Gastroesophageal sphincter (tissue), 4 donors: Measurements from ENCODE around the gene OR2C3. TPM values are rescaled to one million over a fixed set of nuclear protein-coding genes. Genes with fewer than 3 reads are reported as not detected.

Source experiments
- ATAC-seq: fragments of 150-250 bp; one replicate; pipeline ENCODE4 v1.9.1; 2016; ENCODE audit warnings: mild to moderate bottlenecking, moderate library complexity
- H3K27ac ChIP-seq, 4 donors: fragments of 200-600 bp; sonication (generic) in 3 of 4; 1 replicate in 3 of 4; 2 replicates in 1 of 4; pipeline ENCODE4 v1.5.1; 2016 to 2019
- H3K27me3 ChIP-seq: fragments of 200-600 bp; sonication (generic); one replicate; pipeline ENCODE4 v1.5.1; 2019
- H3K36me3 ChIP-seq, 2 donors: fragments of 200-600 bp; sonication (generic); one replicate each; pipeline ENCODE4 v1.5.1; 2019; ENCODE audit warnings: control low read depth in 1 of 2
- H3K4me1 ChIP-seq, 3 donors: fragments of 200-600 bp; sonication (generic); 1 replicate in 2 of 3; 2 replicates in 1 of 3; pipeline ENCODE4 v1.5.1; 2016 to 2019; ENCODE audit warnings: control low read depth in 2 of 3
- H3K4me3 ChIP-seq, 2 donors: fragments of 200-600 bp; sonication (generic); one replicate each; pipeline ENCODE4 v1.5.1; 2019; ENCODE audit warnings: mild to moderate bottlenecking in 1 of 2, moderate library complexity in 1 of 2
- H3K9me3 ChIP-seq, 3 donors: fragments of 200-600 bp; sonication (generic); one replicate each; pipeline ENCODE4 v1.5.1; 2017 to 2019; ENCODE audit warnings: control low read depth in 2 of 3
- EP300 ChIP-seq: sonication (generic); formaldehyde crosslinking; IDR thresholded peaks from one replicate; pipeline ENCODE4 v1.6.1; 2017; ENCODE audit warnings: antibody characterized with exemption, mild to moderate bottlenecking
- POLR2A ChIP-seq, 2 donors: fragments of 450-650 bp; IDR thresholded peaks; one replicate each; pipeline ENCODE4 v1.6.1; 2017; ENCODE audit warnings: antibody characterized with exemption in 2 of 2, mild to moderate bottlenecking in 2 of 2, moderate library complexity in 1 of 2
- POLR2AphosphoS5 ChIP-seq: sonication (generic); formaldehyde crosslinking; IDR thresholded peaks from one replicate; pipeline ENCODE4 v1.6.1; 2017; ENCODE audit warnings: antibody characterized with exemption
- WGBS, 2 donors: methylation state at CpG; one replicate each; pipeline ENCODE4 v1.1.5; 2018; ENCODE audit warnings: low coverage in 1 of 2; 5-methylcytosine and 5-hydroxymethylcytosine counted together
- total RNA-seq, 4 donors: library from RNA; depleted of rRNA; stranded (reverse); fragments of >200 nt; gene quantifications; one replicate each; pipeline ENCODE4 v1.1.0, GENCODE V29; 2016
- TF ChIP-seq, protein P1 (sequence below), 4 experiments: fragments of 200-600 bp in 2 of 4; fragments of 450-650 bp in 2 of 4; sonication (generic) in 1 of 4; IDR thresholded peaks; one replicate each; pipeline ENCODE4 v1.5.1; 2017 to 2019; ENCODE audit warnings: antibody characterized with exemption in 4 of 4, mild to moderate bottlenecking in 2 of 4, moderate library complexity in 2 of 4

OR2C3 gene
- total RNA-seq: under 1 TPM in 1 of 4 donors, not detected in 3; 0.08 TPM

DNA sequence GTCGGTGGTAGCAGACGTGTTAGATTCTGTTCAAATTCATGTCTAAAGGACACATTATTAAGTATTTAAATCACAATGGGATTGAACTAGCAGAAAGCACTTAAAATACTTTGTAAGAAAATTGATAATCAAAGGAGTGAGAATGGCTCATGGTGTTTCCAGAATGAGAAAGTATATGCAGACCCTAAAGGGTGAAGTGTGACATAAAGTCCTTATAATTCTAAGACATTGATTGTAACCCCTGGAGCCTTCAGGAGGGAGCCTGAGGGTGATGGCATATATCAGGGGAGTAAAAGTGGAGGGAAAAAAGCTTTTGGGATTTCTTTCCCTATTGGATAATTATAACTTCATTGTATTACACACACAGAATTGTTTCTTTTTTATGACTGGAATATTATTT lies at the start of gene OR2C3:
OR2C3 (minus strand) TSS at position 101 of the 400 bp plus-strand sequence. CDS start 3,929 bp downstream, outside the sequence.
- Histone ChIP-seq H3K36me3 (no peaks in the 10 kb centered on the region), H3K4me3 (no peak within 1 kb of the TSS), H3K27me3 (peaks cover 11% of the 10 kb centered on the region), H3K9me3 (no peaks in the 10 kb centered on the region), H3K4me1 (no peaks in the 10 kb centered on the region), H3K27ac (no peak within 1 kb of the TSS)
- no peak for ATAC-seq
- TF ChIP-seq, protein P1, sequence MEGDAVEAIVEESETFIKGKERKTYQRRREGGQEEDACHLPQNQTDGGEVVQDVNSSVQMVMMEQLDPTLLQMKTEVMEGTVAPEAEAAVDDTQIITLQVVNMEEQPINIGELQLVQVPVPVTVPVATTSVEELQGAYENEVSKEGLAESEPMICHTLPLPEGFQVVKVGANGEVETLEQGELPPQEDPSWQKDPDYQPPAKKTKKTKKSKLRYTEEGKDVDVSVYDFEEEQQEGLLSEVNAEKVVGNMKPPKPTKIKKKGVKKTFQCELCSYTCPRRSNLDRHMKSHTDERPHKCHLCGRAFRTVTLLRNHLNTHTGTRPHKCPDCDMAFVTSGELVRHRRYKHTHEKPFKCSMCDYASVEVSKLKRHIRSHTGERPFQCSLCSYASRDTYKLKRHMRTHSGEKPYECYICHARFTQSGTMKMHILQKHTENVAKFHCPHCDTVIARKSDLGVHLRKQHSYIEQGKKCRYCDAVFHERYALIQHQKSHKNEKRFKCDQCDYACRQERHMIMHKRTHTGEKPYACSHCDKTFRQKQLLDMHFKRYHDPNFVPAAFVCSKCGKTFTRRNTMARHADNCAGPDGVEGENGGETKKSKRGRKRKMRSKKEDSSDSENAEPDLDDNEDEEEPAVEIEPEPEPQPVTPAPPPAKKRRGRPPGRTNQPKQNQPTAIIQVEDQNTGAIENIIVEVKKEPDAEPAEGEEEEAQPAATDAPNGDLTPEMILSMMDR (IDR thresholded peaks at IDR 0.05): no peak
- no peak for TF ChIP-seq EP300
- no peak for TF ChIP-seq POLR2A (IDR thresholded peaks at IDR 0.05)
- no peak for TF ChIP-seq POLR2AphosphoS5
- 70 to 79% methylated on average over 2 of the region's 2 CpGs for WGBS, 2 donors

DNA sequence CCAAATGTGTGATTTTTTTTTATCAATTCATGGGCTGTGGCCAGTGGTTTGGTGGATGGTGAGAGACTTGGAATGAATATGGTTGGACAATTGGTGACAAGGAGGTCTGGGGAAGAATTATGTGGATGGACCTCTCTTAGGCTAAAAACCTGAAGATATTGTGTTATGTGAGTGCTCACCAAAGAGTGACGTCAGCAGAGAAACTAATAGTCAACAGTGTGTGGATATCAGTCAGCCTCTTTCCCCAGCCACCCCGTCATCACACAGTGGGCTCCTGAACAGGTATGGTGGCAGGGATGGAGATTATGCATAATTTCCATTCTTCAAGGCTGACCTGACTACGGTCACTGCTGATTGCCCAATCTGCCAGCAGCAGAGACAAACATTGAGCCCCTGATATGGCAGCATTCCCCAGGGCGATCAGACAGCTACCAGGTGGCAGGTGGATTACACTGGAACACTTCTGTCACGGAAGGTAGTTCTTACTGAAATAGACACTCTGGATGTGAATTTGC lies 42.8 kb upstream of the OR2C3 start:
- 84 to 86% methylated on average over 3 of the region's 5 CpGs for WGBS, 2 donors

DNA sequence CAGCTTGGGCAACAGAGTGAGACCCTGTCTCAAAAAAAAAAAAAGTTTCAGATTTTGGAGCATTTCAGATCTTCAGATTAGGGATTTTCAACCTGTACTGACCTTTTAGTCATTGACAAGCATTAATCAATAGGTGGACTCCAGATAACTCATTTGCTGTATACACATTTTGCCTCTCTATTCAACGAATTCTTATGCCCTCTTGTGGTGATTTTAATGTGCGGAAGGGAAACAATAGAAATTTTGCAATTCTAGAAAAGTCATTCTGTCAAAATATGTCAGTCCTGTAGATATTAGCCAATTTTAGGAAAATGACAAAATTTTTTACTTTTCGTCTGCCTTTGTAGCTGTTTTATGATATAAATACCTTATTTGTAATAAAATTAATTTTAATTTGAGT lies 40.3 kb upstream of the OR2C3 start:
- 43 to 57% methylated on average over 3 of the region's 3 CpGs for WGBS, 2 donors
- Histone ChIP-seq H3K27me3 (peaks cover 6% of the 10 kb centered on the region), H3K9me3 (no peaks in the 10 kb centered on the region), H3K4me1 (no peaks in the 10 kb centered on the region), H3K36me3 (no peaks in the 10 kb centered on the region), H3K27ac (no peak overlapping the region), H3K4me3 (no peak overlapping the region)
- no peak for ATAC-seq
- TF ChIP-seq POLR2AphosphoS5 (no peak), EP300 (no peak), POLR2A (IDR thresholded peaks at IDR 0.05) (no peak)
- TF ChIP-seq, protein P1 (IDR thresholded peaks at IDR 0.05): no peak

More for the DNA sequence above, 42.8 kb upstream of the OR2C3 start:
- no peaks in the 10 kb centered on the region for H3K9me3 ChIP-seq
- H3K4me1 ChIP-seq: no peaks in the 10 kb centered on the region
- no peak overlapping the region for H3K4me3 ChIP-seq
- H3K27ac ChIP-seq: no peak overlapping the region
- H3K36me3 ChIP-seq: no peaks in the 10 kb centered on the region
- TF ChIP-seq EP300 (no peak), POLR2A (IDR thresholded peaks at IDR 0.05) (no peak)
- TF ChIP-seq, protein P1 (IDR thresholded peaks at IDR 0.05): no peak
- ATAC-seq: no peak
- H3K27me3 ChIP-seq: no peaks in the 10 kb centered on the region

- peaks cover 0 to 3% (median 0%) of the 10 kb centered on the region in 3 donors for H3K9me3 ChIP-seq
- peaks cover 6% of the 10 kb centered on the region for H3K27me3 ChIP-seq
- ATAC-seq: no peak
- no peak overlapping the region for H3K27ac ChIP-seq
- no peaks in the 10 kb centered on the region for H3K36me3 ChIP-seq
- H3K4me3 ChIP-seq: no peak overlapping the region
- no peak for TF ChIP-seq POLR2AphosphoS5
- no peak for TF ChIP-seq EP300
- TF ChIP-seq, protein P1 (IDR thresholded peaks at IDR 0.05): no peak
- no peak for TF ChIP-seq POLR2A (IDR thresholded peaks at IDR 0.05)
- no peaks in the 10 kb centered on the region for H3K4me1 ChIP-seq
These were observed 38.4 kb upstream of the OR2C3 start for GRCh38 chr1:247574664-247575063.

- WGBS, 2 donors: 35% methylated on average over 1 of the region's 1 CpG; no CpG with 5 or more reads in 1 of the 2 donors
- Histone ChIP-seq H3K27ac (no peak overlapping the region), H3K36me3 (no peaks in the 10 kb centered on the region), H3K27me3 (peaks cover 6% of the 10 kb centered on the region), H3K4me3 (no peak overlapping the region), H3K9me3 (peaks cover 0 to 3% (median 0%) of the 10 kb centered on the region in 3 donors), H3K4me1 (no peaks in the 10 kb centered on the region)
- no peak for ATAC-seq
- no peak for TF ChIP-seq POLR2A (IDR thresholded peaks at IDR 0.05)
- no peak for TF ChIP-seq POLR2AphosphoS5
- TF ChIP-seq, protein P1 (IDR thresholded peaks at IDR 0.05): no peak
- TF ChIP-seq EP300: no peak
These were observed 38.0 kb upstream of the OR2C3 start for GRCh38 chr1:247574236-247574635.
